ENCODE measurements around the gene CYP4A22.

CYP4A22 gene

GRCh38 chr1:47187926-47188250 is 50.6 kb downstream of the CYP4A22 start:
- no peak for TF ChIP-seq REST (IDR thresholded peaks at IDR 0.05; ENCODE audit: low read depth)
- TF ChIP-seq NFIC (IDR thresholded peaks at IDR 0.05), result no peak
- TF ChIP-seq CEBPB (IDR thresholded peaks at IDR 0.05), result no peak
- TF ChIP-seq TAF1 (IDR thresholded peaks at IDR 0.05; ENCODE audit: low read depth), result no peak
- TF ChIP-seq ZBTB7A (IDR thresholded peaks at IDR 0.05; ENCODE audit: low read depth), result no peak
- no peak for TF ChIP-seq TCF12 (IDR thresholded peaks at IDR 0.05; ENCODE audit: low read depth)
- TF ChIP-seq TEAD4 (IDR thresholded peaks at IDR 0.05), result no peak
- no peak for TF ChIP-seq CREB1 (IDR thresholded peaks at IDR 0.05; ENCODE audit: low read depth)
- no peak for TF ChIP-seq MAX (IDR thresholded peaks at IDR 0.05)
- TF ChIP-seq EGR1 (IDR thresholded peaks at IDR 0.05), result no peak
- TF ChIP-seq RAD21 (IDR thresholded peaks at IDR 0.05; ENCODE audit: low read depth), result no peak
- TF ChIP-seq FOXM1 (IDR thresholded peaks at IDR 0.05; ENCODE audit: borderline replicate concordance, low read depth), result no peak
- TF ChIP-seq EP300 (IDR thresholded peaks at IDR 0.05; ENCODE audit: borderline replicate concordance), result no peak
- no peak for TF ChIP-seq USF1 (IDR thresholded peaks at IDR 0.05)
- no peak for TF ChIP-seq YY1 (IDR thresholded peaks at IDR 0.05; ENCODE audit: low read depth)

GRCh38 chr1:47188791-47189785 is 51.8 kb downstream of the CYP4A22 start:
- TF ChIP-seq TCF12 (IDR thresholded peaks at IDR 0.05; ENCODE audit: low read depth) (no peak), REST (IDR thresholded peaks at IDR 0.05; ENCODE audit: low read depth) (no peak), EGR1 (IDR thresholded peaks at IDR 0.05) (no peak), NFIC (IDR thresholded peaks at IDR 0.05) (no peak), CEBPB (IDR thresholded peaks at IDR 0.05) (no peak)

GRCh38 chr1:47189844-47190508 is 52.7 kb downstream of the CYP4A22 start, which contains the start of gene PDZK1IP1:
PDZK1IP1 (minus strand) TSS chr1:47190036; CDS start chr1:47189932, 104 bp downstream.
- TF ChIP-seq RAD21 (IDR thresholded peaks at IDR 0.05; ENCODE audit: low read depth) (no peak), TCF12 (IDR thresholded peaks at IDR 0.05; ENCODE audit: low read depth) (no peak), NFIC (IDR thresholded peaks at IDR 0.05) (no peak), FOXM1 (IDR thresholded peaks at IDR 0.05; ENCODE audit: borderline replicate concordance, low read depth) (no peak), ZBTB7A (IDR thresholded peaks at IDR 0.05; ENCODE audit: low read depth) (no peak), TEAD4 (IDR thresholded peaks at IDR 0.05) (no peak), MAX (IDR thresholded peaks at IDR 0.05) (no peak), TAF1 (IDR thresholded peaks at IDR 0.05; ENCODE audit: low read depth) (no peak), YY1 (IDR thresholded peaks at IDR 0.05; ENCODE audit: low read depth) (no peak), EGR1 (IDR thresholded peaks at IDR 0.05) (no peak), REST (IDR thresholded peaks at IDR 0.05; ENCODE audit: low read depth) (no peak), CEBPB (IDR thresholded peaks at IDR 0.05) (no peak), EP300 (IDR thresholded peaks at IDR 0.05; ENCODE audit: borderline replicate concordance) (no peak), CREB1 (IDR thresholded peaks at IDR 0.05; ENCODE audit: low read depth) (no peak), USF1 (IDR thresholded peaks at IDR 0.05) (no peak)

- no peak for TF ChIP-seq RAD21 (IDR thresholded peaks at IDR 0.05; ENCODE audit: low read depth)
- TF ChIP-seq TEAD4 (IDR thresholded peaks at IDR 0.05), result no peak
- TF ChIP-seq YY1 (IDR thresholded peaks at IDR 0.05; ENCODE audit: low read depth), result no peak
- no peak for TF ChIP-seq TAF1 (IDR thresholded peaks at IDR 0.05; ENCODE audit: low read depth)
- TF ChIP-seq MAX (IDR thresholded peaks at IDR 0.05), result no peak
- no peak for TF ChIP-seq ZBTB7A (IDR thresholded peaks at IDR 0.05; ENCODE audit: low read depth)
- no peak for TF ChIP-seq FOXM1 (IDR thresholded peaks at IDR 0.05; ENCODE audit: borderline replicate concordance, low read depth)
- TF ChIP-seq REST (IDR thresholded peaks at IDR 0.05; ENCODE audit: low read depth), result no peak
- no peak for TF ChIP-seq CREB1 (IDR thresholded peaks at IDR 0.05; ENCODE audit: low read depth)
- TF ChIP-seq EGR1 (IDR thresholded peaks at IDR 0.05), result no peak
- TF ChIP-seq USF1 (IDR thresholded peaks at IDR 0.05), result no peak
Measured at GRCh38 chr1:47190509-47190855, 53.2 kb downstream of the CYP4A22 start.

Measured in Ishikawa (cell line).